Heart left ventricle (tissue), 16 donors: ENCODE results near the gene MMP24. TPM values are rescaled to one million over a fixed set of nuclear protein-coding genes. Genes with fewer than 3 reads are reported as not detected.

Source experiments
- ATAC-seq, 4 donors: fragments of 200-7000 bp; cut with Tn5 transposase; one replicate each; pipeline ENCODE4 v1.9.1; 2020 to 2022; ENCODE audit warnings: moderate library complexity in 4 of 4, mild to moderate bottlenecking in 3 of 4, moderate number of reproducible peaks in 1 of 4
- DNase-seq, 5 donors: peaks; one replicate each; pipeline ENCODE4 v3.0.0-alpha.2; 2020
- H3K27ac ChIP-seq, 12 donors: fragments of 200-600 bp; sonication (generic) in 4 of 12; one replicate each; pipeline versions ENCODE4 v1.5.0 to v1.8.0; 2016 to 2022; ENCODE audit warnings: mild to moderate bottlenecking in 2 of 12
- H3K27me3 ChIP-seq, 9 donors: fragments of 200-600 bp; sonication (generic) in 2 of 9; one replicate each; pipeline versions ENCODE4 v1.5.1 to v1.8.0; 2016 to 2022; ENCODE audit warnings: mild to moderate bottlenecking in 3 of 9
- H3K36me3 ChIP-seq, 9 donors: fragments of 200-600 bp; sonication (generic) in 2 of 9; one replicate each; pipeline versions ENCODE4 v1.5.0 to v1.8.0; 2018 to 2022; ENCODE audit warnings: mild to moderate bottlenecking in 2 of 9
- H3K4me1 ChIP-seq, 12 donors: fragments of 200-600 bp; sonication (generic) in 4 of 12; one replicate each; pipeline versions ENCODE4 v1.5.0 to v1.8.0; 2016 to 2022; ENCODE audit warnings: mild to moderate bottlenecking in 3 of 12
- H3K4me3 ChIP-seq, 12 donors: fragments of 200-600 bp; sonication (generic) in 4 of 12; one replicate each; pipeline versions ENCODE4 v1.5.0 to v1.8.0; 2017 to 2022; ENCODE audit warnings: mild to moderate bottlenecking in 9 of 12, moderate library complexity in 4 of 12
- H3K9me3 ChIP-seq, 12 donors: fragments of 200-600 bp; sonication (generic) in 4 of 12; one replicate each; pipeline versions ENCODE4 v1.5.0 to v1.8.0; 2016 to 2022; ENCODE audit warnings: mild to moderate bottlenecking in 1 of 12
- POLR2A ChIP-seq, 2 donors: fragments of 450-650 bp; IDR thresholded peaks; one replicate each; pipeline ENCODE4 v1.6.1; 2017; ENCODE audit warnings: antibody characterized with exemption in 2 of 2, mild to moderate bottlenecking in 2 of 2, moderate library complexity in 2 of 2
- WGBS, 4 donors: extraction: QIAGEN DNeasy Blood & Tissue Kit in 2 of 4; methylation state at CpG; one replicate each; pipeline versions ENCODE4 v1.1.5 to v1.1.7; 2013 to 2018; 5-methylcytosine and 5-hydroxymethylcytosine counted together
- intact Hi-C, 10 donors: fragments of 100-400 bp; cut with DNase I; formaldehyde crosslinking; loops; one replicate each; pipeline versions ENCODE4 v1.11.1 to v1.14.2; 2022
- polyA plus RNA-seq, 2 donors: library from polyadenylated mRNA; stranded (reverse); fragments of 200-250 nt; gene quantifications; one replicate each; pipeline ENCODE4 v1.2.3, GENCODE V29; 2013
- total RNA-seq, 9 donors: library from RNA; depleted of rRNA in 2 of 9; stranded (reverse); fragments of >200 nt in 2 of 9; fragmentation: NEBNext Ultra II Directional in 3 of 9; extraction: Animal tissue kit (Norgen Biotek cat#: 25700) in 3 of 9; gene quantifications; one replicate each; pipeline versions ENCODE4 v1.1.0 to v1.2.4, GENCODE V29; 2016 to 2023
- TF ChIP-seq, protein P1 (sequence below), 12 donors: fragments of 200-600 bp; sonication (generic) in 4 of 12; IDR thresholded peaks; one replicate each; pipeline versions ENCODE4 v1.5.0 to v1.8.0; 2018 to 2022; ENCODE audit warnings: antibody characterized with exemption in 12 of 12, mild to moderate bottlenecking in 5 of 12
- donor health status: ischemic (EF 13 %, LVEDD 7.1; RV severe dilation, severe dysfunction).
- donor health status: healthy with polysubstance abuse.
- donor health status: DM: no; HTN: yes; CAD: no.
- donor health status: DM: no; HTN: no; CAD: no.
- donor health status: ischemic (EF 25% LVEDD 6.9; RV normal size, moderate dysfunction).
- donor health status: ischemic (EF 25% LVEDD 5.7; RV mildly dilated, moderate dysfunction).
- donor health status: healthy.
- donor health status: DM: yes; HTN: yes; CAD: no.
- donor health status: ischemic (EF 35%, LVEDD 5.7; RV mildly dilated, moderate dysfunction).
- donor health status: nonischemic (EF 11% LVEDD 7.7; RV severe dilation, severe dysfunction).
- donor health status: DM: yes; HTN: yes; CAD: no.
- donor health status: PGD.
- donor health status: ischemic (EF 29% LVEDD 5.4; RV normal size, mild dysfunction).
- donor health status: nonischemic (EF 23%, LVEDD 6.1; RV moderate dilation, normal function).

The MMP24 gene
- total and polyA plus RNA-seq, 11 donors, result 0.05 to 10.0 (median 0.25) TPM

- no peak overlapping the region for H3K4me3 ChIP-seq
- H3K4me1 ChIP-seq, result peaks cover 2 to 16% (median 8%) of the 10 kb centered on the region in 12 donors
- ATAC-seq (no peak), DNase-seq (peak in 1 of 5 donors; percentile 58)
- H3K27ac ChIP-seq, result no peak overlapping the region
- peaks cover 0 to 10% (median 0%) of the 10 kb centered on the region in 9 donors for H3K27me3 ChIP-seq
- intact Hi-C loops, result no loop called here
- H3K36me3 ChIP-seq, result no peaks in the 10 kb centered on the region
- WGBS, 4 donors, result 82 to 85% (median 85%) methylated on average over 17 to 19 of the region's 19 CpGs
- H3K9me3 ChIP-seq, result no peaks in the 10 kb centered on the region
- TF ChIP-seq, protein P1, sequence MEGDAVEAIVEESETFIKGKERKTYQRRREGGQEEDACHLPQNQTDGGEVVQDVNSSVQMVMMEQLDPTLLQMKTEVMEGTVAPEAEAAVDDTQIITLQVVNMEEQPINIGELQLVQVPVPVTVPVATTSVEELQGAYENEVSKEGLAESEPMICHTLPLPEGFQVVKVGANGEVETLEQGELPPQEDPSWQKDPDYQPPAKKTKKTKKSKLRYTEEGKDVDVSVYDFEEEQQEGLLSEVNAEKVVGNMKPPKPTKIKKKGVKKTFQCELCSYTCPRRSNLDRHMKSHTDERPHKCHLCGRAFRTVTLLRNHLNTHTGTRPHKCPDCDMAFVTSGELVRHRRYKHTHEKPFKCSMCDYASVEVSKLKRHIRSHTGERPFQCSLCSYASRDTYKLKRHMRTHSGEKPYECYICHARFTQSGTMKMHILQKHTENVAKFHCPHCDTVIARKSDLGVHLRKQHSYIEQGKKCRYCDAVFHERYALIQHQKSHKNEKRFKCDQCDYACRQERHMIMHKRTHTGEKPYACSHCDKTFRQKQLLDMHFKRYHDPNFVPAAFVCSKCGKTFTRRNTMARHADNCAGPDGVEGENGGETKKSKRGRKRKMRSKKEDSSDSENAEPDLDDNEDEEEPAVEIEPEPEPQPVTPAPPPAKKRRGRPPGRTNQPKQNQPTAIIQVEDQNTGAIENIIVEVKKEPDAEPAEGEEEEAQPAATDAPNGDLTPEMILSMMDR (IDR thresholded peaks at IDR 0.05), result no peak
- no peak for TF ChIP-seq POLR2A (IDR thresholded peaks at IDR 0.05)
Measured at GRCh38 chr20:35288325-35289060, 62.0 kb downstream of the MMP24 start.

DNA sequence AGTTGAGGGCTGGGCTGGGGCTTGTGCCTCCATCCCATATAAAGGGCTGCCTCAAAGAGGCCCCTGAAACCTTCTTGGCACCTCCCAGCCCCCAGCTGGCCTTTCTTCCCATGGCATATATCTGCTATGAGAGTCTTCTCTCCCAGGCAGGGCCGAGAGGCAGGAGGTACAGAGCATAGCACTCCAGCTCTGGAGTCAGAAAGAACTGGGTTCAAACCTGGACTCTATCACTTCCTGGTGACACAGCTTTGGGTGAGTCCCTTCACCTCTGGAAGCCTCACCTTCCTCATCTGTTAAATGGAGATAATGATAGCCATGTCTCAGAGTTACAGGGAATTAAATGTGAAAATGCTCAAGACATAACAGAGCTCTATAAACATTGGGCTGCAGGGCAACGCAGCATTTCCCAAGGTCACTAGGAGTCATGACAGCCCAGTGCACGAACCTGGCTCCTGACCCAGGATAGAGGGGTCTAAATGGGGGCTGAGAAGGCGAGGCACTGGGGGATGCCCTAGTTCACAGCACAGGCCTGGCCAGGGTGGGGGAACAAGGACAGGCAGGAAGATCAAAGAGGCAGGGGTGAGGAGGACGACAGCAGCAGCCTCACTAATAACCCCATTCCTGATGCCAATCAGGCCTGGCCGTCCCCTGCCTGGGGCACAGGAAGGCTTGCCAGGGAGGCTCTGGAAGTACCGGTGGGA is 63.8 kb downstream of the MMP24 start:
- 63 to 80% (median 69%) methylated on average over 7 of the region's 7 CpGs for WGBS, 4 donors
- intact Hi-C loops, result no loop called here
- DNase-seq, result peak in 1 of 5 donors; percentile 12
- no peak overlapping the region for H3K4me3 ChIP-seq
- no peaks in the 10 kb centered on the region for H3K36me3 ChIP-seq
- H3K4me1 ChIP-seq, result peaks cover 0 to 2% (median 0%) of the 10 kb centered on the region in 12 donors
- no peak for TF ChIP-seq POLR2A (IDR thresholded peaks at IDR 0.05)
- TF ChIP-seq, protein P1 (IDR thresholded peaks at IDR 0.05), result no peak
- no peak overlapping the region for H3K27ac ChIP-seq
- peaks cover 0 to 26% (median 4%) of the 10 kb centered on the region in 9 donors for H3K27me3 ChIP-seq
- H3K9me3 ChIP-seq, result no peaks in the 10 kb centered on the region
- no peak for ATAC-seq

GRCh38 chr20:35290887-35291417 is 64.5 kb downstream of the MMP24 start:
- no peak for ATAC-seq
- TF ChIP-seq, protein P1 (IDR thresholded peaks at IDR 0.05), result no peak
- TF ChIP-seq POLR2A (IDR thresholded peaks at IDR 0.05), result no peak
- Histone ChIP-seq H3K4me3 (no peak overlapping the region), H3K4me1 (peaks cover 0 to 3% (median 0%) of the 10 kb centered on the region in 12 donors), H3K27me3 (peaks cover 0 to 32% (median 4%) of the 10 kb centered on the region in 9 donors), H3K9me3 (no peaks in the 10 kb centered on the region), H3K27ac (no peak overlapping the region), H3K36me3 (no peaks in the 10 kb centered on the region)
- intact Hi-C loops, result no loop called here
- 73 to 86% (median 82%) methylated on average over 7 of the region's 7 CpGs for WGBS, 4 donors
- peak in 1 of 5 donors; percentile 48 for DNase-seq
